GM12878 (cell line): ENCODE results near the gene TMEM63B. TPM values are rescaled to one million over a fixed set of nuclear protein-coding genes. Genes with fewer than 3 reads are reported as not detected.

ENCODE experiments used
- BCL11A ChIP-seq: IDR thresholded peaks from 2 replicates; pipeline ENCODE4 v1.6.1; 2011; ENCODE audit warnings: low read depth, low read length
- CHD4 ChIP-seq: fragments of 200-600 bp; sonication (generic); IDR thresholded peaks from 2 replicates; pipeline ENCODE4 v1.6.1; 2016; ENCODE audit warnings: mild to moderate bottlenecking
- E4F1 ChIP-seq: fragments of 450-650 bp; IDR thresholded peaks from 2 replicates; pipeline ENCODE4 v1.6.1; 2018; ENCODE audit warnings: borderline replicate concordance, mild to moderate bottlenecking; ENCODE audit not compliant: partially characterized antibody
- EP300 ChIP-seq, 2 experiments: fragments of 150-350 bp in 1 of 2; IDR thresholded peaks; 2 replicates each; pipeline ENCODE4 v1.6.1; 2011 to 2012; ENCODE audit warnings: low read depth in 2 of 2, low read length in 2 of 2, borderline replicate concordance in 1 of 2, improper control_type of control experiment in 1 of 2, inconsistent platforms in 1 of 2; ENCODE audit not compliant: control insufficient read depth in 1 of 2
- ETV6 ChIP-seq, 2 experiments: fragments of 450-650 bp in 1 of 2; IDR thresholded peaks in 1 of 2; conservative IDR thresholded peaks in 1 of 2; 2 replicates each; pipeline ENCODE4 v1.6.1; 2014; ENCODE audit warnings: antibody characterized with exemption in 1 of 2, borderline replicate concordance in 1 of 2, low read depth in 1 of 2, mild to moderate bottlenecking in 1 of 2, moderate library complexity in 1 of 2
- FOXM1 ChIP-seq: IDR thresholded peaks from 2 replicates; pipeline ENCODE4 v1.6.1; 2012; ENCODE audit warnings: low read depth, mild to moderate bottlenecking, inconsistent platforms, low read length, moderate library complexity
- GABPA ChIP-seq: IDR thresholded peaks from 2 replicates; pipeline ENCODE4 v1.6.1; 2014; ENCODE audit warnings: antibody characterized with exemption, low read depth, mild to moderate bottlenecking, inconsistent platforms
- GATAD2B ChIP-seq: fragments of 450-650 bp; conservative IDR thresholded peaks from 2 replicates; pipeline ENCODE4 v1.6.1; 2017; ENCODE audit warnings: low read depth, mild to moderate bottlenecking, moderate library complexity
- HDAC6 ChIP-seq: fragments of 200-600 bp; sonication (generic); IDR thresholded peaks from one replicate; pipeline ENCODE4 v1.8.0; 2017; ENCODE audit warnings: antibody characterized with exemption; ENCODE audit not compliant: unreplicated experiment
- IKZF2 ChIP-seq, 2 experiments: fragments of 450-650 bp; IDR thresholded peaks; 2 replicates each; pipeline ENCODE4 v1.6.1; 2017; ENCODE audit warnings: mild to moderate bottlenecking in 2 of 2, moderate library complexity in 2 of 2
- NFYA ChIP-seq: IDR thresholded peaks from 2 replicates; pipeline ENCODE4 v1.6.1; 2011; ENCODE audit warnings: low read depth, mild to moderate bottlenecking, low read length, improper control_type of control experiment, borderline replicate concordance
- NR2F1 ChIP-seq: fragments of 450-650 bp; conservative IDR thresholded peaks from 2 replicates; pipeline ENCODE4 v1.6.1; 2017; ENCODE audit warnings: mild to moderate bottlenecking
- NRF1 ChIP-seq: conservative IDR thresholded peaks from 2 replicates; pipeline ENCODE4 v1.6.1; 2011; ENCODE audit warnings: mild to moderate bottlenecking, low read depth, low read length, improper control_type of control experiment
- RB1 ChIP-seq: fragments of 450-650 bp; formaldehyde crosslinking; IDR thresholded peaks from 2 replicates; pipeline ENCODE4 v1.6.1; 2017; ENCODE audit warnings: mild to moderate bottlenecking, borderline replicate concordance
- RUNX3 ChIP-seq: IDR thresholded peaks from 2 replicates; pipeline ENCODE4 v1.6.1; 2012; ENCODE audit warnings: low read length, inconsistent platforms
- STAT1 ChIP-seq: fragments of 450-650 bp; conservative IDR thresholded peaks from 2 replicates; pipeline ENCODE4 v1.6.1; 2014; ENCODE audit warnings: antibody characterized with exemption, mild to moderate bottlenecking
- SUPT20H ChIP-seq: IDR thresholded peaks from 2 replicates; pipeline ENCODE4 v1.6.1; 2011; ENCODE audit warnings: low read depth, mild to moderate bottlenecking, low read length, moderate library complexity, borderline replicate concordance; ENCODE audit not compliant: control insufficient read depth
- WRNIP1 ChIP-seq: IDR thresholded peaks from 2 replicates; pipeline ENCODE4 v1.6.1; 2011; ENCODE audit warnings: low read depth, low read length, improper control_type of control experiment, borderline replicate concordance
- YBX1 ChIP-seq: fragments of 450-650 bp; IDR thresholded peaks from 2 replicates; pipeline ENCODE4 v1.6.1; 2016; ENCODE audit warnings: antibody characterized with exemption
- ZBTB33 ChIP-seq: fragments of 450-650 bp; IDR thresholded peaks from 2 replicates; pipeline ENCODE4 v1.6.1; 2017; ENCODE audit warnings: mild to moderate bottlenecking
- ZBTB40 ChIP-seq: fragments of 450-650 bp; IDR thresholded peaks from 2 replicates; pipeline ENCODE4 v1.6.1; 2016; ENCODE audit warnings: mild to moderate bottlenecking, moderate library complexity, borderline replicate concordance
- ZNF217 ChIP-seq: fragments of 450-650 bp; IDR thresholded peaks from 2 replicates; pipeline ENCODE4 v1.6.1; 2017; ENCODE audit warnings: antibody characterized with exemption, mild to moderate bottlenecking
- polyA plus RNA-seq, 11 experiments: library from polyadenylated mRNA; depleted of rRNA in 4 of 11; unstranded in 6 of 11; stranded (reverse) in 5 of 11; fragments of >200 nt; fragmentation: Nextera tagmentation in 4 of 11; fragmentation: Illumina TruSeq in 1 of 11; extraction: Ambion mirVana in 4 of 11; extraction: Trizol in 1 of 11; gene quantifications; 1 replicate in 1 of 11; 2 replicates in 10 of 11; pipeline versions ENCODE4 v1.2.1 to v1.2.3, GENCODE V29; 2011 to 2016; ENCODE audit warnings: inconsistent platforms in 2 of 11, missing spikeins in 2 of 11, low read depth in 1 of 11
- total RNA-seq, 4 experiments: library from RNA; depleted of rRNA in 3 of 4; stranded (reverse); fragments of >200 nt in 3 of 4; fragmentation: Illumina TruSeq in 1 of 4; extraction: Trizol in 1 of 4; gene quantifications; 2 replicates each; pipeline versions ENCODE4 v1.2.1 to v1.2.3, GENCODE V29; 2013 to 2021

The TMEM63B gene
- total and polyA plus RNA-seq, 10 of the 15 experiments (the other 5 are each of a cell fraction or from before 2014, with no cell fraction given): 0.09 to 15.0 (median 7.1) TPM; not detected in 1

- TF ChIP-seq SUPT20H (no peak), CHD4 (no peak), WRNIP1 (peak; percentile 28; the same call in 1 of the 2 replicates), ETV6 (conservative IDR thresholded peaks at IDR 0.05 in 1 of 2, IDR thresholded peaks at IDR 0.05 in 1 of 2; ENCODE audit: borderline replicate concordance in 1 of 2, low read depth in 1 of 2) (no peak), NRF1 (no peak), ZBTB40 (no peak), BCL11A (no peak), EP300 (IDR thresholded peaks at IDR 0.05; ENCODE audit: borderline replicate concordance in 1 of 2, control insufficient read depth in 1 of 2, low read depth in 2 of 2, low read length in 2 of 2) (no peak), STAT1 (no peak), RB1 (no peak), YBX1 (no peak), GATAD2B (no peak), NFYA (no peak), NR2F1 (0 out of 2 replicates have a peak, but pooled peaks have one; percentile 30), RUNX3 (peak; percentile 77), GABPA (no peak), HDAC6 (no peak), IKZF2 (IDR thresholded peaks at IDR 0.05) (peak; percentile 67 to 81; a peak in 2 of 4 replicates), FOXM1 (no peak), ZBTB33 (no peak), ZNF217 (no peak), E4F1 (no peak)
These were observed 819 bp upstream of the TMEM63B start (continued) for GRCh38 chr6:44126320-44127149.
